NCI-H446 (cell line): Measurements from ENCODE around the gene CHMP5.

ENCODE experiments used
- DNase-seq, 2 experiments: peaks; one replicate each; lab custom pipeline; 2025; lab: John Stamatoyannopoulos, UW

Gene CHMP5

GRCh38 chr9:33318225-33318624, 53.4 kb downstream of the CHMP5 start:
- DNase-seq, result no peak

GRCh38 chr9:33318781-33319180, 53.9 kb downstream of the CHMP5 start:
- no peak for DNase-seq

- no peak for DNase-seq
Measured at GRCh38 chr9:33320230-33320567, 55.4 kb downstream of the CHMP5 start.

GRCh38 chr9:33320568-33321261, 55.9 kb downstream of the CHMP5 start:
- DNase-seq, result peak in 1 of 2 experiments; percentile 3

GRCh38 chr9:33329117-33329563, 64.3 kb downstream of the CHMP5 start:
- no peak for DNase-seq

- no peak for DNase-seq
Measured at GRCh38 chr9:33329979-33330378, 65.1 kb downstream of the CHMP5 start.

GRCh38 chr9:33331377-33331891, 66.6 kb downstream of the CHMP5 start:
- no peak for DNase-seq
